CMK (cell line): ENCODE measurements around the gene LINGO1.

Experiments
- DNase-seq: peaks from one replicate; pipeline ENCODE4 v3.0.0-alpha.2; 2010; ENCODE audit warnings: low read depth

LINGO1 gene, protein sequence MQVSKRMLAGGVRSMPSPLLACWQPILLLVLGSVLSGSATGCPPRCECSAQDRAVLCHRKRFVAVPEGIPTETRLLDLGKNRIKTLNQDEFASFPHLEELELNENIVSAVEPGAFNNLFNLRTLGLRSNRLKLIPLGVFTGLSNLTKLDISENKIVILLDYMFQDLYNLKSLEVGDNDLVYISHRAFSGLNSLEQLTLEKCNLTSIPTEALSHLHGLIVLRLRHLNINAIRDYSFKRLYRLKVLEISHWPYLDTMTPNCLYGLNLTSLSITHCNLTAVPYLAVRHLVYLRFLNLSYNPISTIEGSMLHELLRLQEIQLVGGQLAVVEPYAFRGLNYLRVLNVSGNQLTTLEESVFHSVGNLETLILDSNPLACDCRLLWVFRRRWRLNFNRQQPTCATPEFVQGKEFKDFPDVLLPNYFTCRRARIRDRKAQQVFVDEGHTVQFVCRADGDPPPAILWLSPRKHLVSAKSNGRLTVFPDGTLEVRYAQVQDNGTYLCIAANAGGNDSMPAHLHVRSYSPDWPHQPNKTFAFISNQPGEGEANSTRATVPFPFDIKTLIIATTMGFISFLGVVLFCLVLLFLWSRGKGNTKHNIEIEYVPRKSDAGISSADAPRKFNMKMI

GRCh38 chr15:77632534-77633133 lies at the start of gene LINGO1:
TSS of gene LINGO1 (minus strand) at chr15:77632912. CDS start at chr15:77632315, 597 bp downstream.
- DNase-seq: peak; percentile 51

DNA sequence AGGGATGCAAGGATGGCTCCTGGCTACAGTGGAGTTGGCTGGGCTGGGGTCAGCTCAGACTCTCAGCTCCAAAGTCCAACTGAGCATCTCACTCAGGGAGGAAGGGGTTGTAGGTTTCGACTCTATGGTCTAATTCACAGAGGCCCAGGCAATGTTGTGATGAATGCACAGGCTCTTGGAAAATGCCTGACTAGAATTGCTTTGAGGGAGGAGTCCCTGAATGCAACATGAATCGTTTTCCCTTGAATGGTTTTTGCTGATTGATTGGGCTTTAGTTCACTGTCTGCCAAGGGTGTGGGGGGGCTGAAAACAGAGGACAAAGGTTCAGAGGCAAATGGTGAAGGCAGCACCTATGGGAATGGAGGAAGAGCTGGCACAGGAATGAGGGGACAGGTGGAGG lies 48.6 kb upstream of the LINGO1 start:
- no peak for DNase-seq

DNA sequence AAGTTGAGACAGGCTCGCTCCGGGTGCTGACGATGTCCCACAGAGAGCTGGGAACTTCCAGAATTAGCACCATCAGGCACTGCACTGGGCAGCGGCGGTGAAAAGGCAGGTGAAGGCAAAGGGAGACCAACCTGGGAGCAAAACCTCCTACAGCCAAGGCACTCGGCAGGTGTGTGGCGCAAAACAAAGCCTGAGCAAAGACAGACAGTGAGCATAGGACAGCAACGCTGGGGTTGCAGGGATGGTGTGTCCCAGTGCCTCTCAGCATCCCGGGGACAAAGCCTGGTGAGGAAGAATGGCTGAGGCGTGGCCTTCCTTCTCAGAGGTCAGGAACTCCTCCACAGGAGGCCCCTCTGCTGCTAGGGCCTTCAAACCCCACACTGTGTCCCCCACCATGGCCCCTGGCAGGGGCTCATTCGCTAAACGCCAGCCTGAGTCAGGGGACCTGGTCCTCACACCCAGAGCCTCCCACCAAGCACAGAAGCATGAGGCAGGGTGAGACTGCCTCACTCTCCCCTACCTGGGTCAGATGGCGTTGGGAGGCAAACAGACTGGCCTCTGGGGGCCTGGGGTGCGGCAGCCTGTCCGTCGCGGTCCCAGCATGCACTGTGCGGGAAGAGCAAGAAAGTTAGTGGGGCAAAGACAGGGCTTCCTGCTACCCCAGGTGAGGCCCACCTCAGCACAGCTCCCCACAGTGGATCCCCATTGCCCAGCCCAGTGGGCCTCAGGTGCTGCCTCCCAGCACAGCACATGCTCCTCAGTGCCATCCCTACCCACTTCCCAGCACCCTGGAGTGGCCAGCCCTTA lies 44.1 kb upstream of the LINGO1 start:
- DNase-seq: no peak

DNA sequence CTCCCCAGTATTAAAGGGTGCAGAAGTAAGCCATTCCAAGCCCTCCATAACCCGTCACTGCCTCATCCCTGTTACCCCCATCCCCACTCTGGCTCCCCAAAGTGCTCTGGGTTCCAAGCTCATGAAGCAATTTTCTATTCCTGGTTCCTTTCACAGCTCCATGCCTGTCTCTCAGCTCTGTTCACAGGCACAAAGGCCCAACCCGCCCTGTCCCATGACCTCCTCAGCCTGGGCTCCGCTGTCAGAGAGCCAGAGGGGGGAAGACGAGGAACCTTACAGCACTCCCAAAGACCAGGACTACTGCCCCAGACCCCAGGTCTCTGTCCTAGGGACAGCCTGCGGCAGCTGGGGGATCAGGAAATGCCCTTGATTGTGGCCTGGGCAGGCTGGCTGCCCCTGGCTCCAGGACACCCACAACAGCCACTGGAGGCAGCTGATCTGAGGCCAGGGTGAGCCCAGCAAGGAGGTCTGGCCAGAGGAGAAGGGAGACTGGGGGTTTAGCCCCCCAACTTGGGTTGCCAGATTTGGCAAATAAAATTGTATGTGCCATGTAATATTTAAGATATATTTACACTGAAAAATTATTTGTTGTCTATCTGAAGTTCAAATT lies 43.2 kb upstream of the LINGO1 start:
- DNase-seq: no peak

DNA sequence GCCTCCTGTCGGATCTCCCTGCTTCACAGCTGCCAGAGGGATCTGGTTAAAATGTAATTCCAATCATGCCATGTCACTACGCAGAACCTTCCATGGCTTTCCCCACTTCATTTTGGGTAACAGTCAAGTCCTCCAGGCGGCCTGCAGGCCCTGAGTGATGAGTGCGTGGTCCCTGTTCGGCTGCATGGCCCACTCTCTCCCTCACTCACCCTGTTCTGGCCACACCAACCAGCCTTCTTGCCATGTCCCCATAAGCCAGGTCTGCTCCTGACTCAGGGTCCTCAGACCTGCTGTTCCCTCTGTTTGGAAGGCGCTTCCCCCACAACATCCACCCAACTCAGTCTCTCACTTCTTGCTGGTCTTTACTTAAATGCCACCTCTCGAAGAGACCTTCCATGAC lies 41.6 kb upstream of the LINGO1 start:
- DNase-seq: no peak

DNA sequence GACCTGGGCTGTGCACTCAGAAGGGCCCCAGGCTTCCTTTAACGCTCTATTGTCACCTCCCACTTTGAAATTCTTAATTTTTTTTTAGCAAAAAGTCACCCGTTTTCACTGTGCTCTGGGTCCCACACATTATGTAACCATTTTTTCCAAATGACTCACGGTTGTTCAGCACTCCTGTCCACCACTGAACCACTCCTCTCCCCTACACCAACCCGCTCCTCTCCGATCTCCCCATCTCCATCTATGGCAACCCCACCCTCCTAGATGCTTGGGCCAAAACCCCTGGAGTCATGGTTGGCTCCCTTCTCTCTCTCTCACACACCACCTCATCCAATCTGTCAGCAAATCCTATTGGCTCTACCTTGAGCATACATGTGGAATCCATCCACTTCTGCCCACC lies 41.2 kb upstream of the LINGO1 start:
- no peak for DNase-seq

DNA sequence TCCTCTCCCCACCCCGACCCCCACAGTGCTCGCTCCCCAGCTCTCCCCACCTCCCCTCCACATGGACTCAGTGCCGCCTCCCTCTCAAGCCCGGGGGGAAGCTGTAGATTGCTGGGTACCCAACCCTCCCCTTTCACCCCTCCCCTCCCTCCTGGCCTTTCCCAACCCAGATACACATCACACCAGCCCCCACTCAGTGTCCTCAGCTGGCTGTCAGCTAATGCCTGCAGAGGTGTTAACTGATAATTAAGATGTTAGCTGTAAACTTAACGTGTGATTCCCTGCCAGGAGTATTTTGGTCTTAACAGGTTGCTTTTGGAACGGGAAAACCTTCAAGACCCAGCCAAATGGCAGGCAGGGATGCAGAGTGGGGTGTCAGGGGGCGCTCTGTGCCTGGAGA lies 39.4 kb upstream of the LINGO1 start:
- no peak for DNase-seq

GRCh38 chr15:77671362-77672056 lies 38.8 kb upstream of the LINGO1 start:
- DNase-seq: no peak

GRCh38 chr15:77670558-77671361 lies 38.0 kb upstream of the LINGO1 start:
- DNase-seq: no peak

DNA sequence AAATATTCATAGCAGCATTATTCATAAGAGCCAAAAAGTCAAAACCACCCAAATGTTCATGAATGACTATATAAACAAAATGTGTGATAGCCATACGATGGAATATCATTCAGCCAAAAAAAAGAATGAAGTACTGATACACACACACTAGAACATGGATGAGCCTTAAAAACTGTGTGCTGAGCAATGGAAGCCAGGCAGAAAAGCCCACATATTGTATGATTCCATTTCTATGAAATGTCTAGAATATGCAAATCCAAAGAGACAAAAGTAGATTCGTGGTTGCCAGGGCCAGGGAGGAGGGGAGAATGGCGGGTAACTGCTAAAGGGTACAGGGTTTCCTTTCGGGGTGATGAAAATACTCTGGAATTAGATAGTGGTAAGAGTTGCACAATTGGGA lies 37.2 kb upstream of the LINGO1 start:
- no peak for DNase-seq

- no peak for DNase-seq
Measured at GRCh38 chr15:77667338-77668234, 34.9 kb upstream of the LINGO1 start.

- DNase-seq: no peak
Measured at GRCh38 chr15:77666296-77666660, 33.6 kb upstream of the LINGO1 start.

GRCh38 chr15:77665530-77666295 lies 33.0 kb upstream of the LINGO1 start:
- no peak for DNase-seq

DNA sequence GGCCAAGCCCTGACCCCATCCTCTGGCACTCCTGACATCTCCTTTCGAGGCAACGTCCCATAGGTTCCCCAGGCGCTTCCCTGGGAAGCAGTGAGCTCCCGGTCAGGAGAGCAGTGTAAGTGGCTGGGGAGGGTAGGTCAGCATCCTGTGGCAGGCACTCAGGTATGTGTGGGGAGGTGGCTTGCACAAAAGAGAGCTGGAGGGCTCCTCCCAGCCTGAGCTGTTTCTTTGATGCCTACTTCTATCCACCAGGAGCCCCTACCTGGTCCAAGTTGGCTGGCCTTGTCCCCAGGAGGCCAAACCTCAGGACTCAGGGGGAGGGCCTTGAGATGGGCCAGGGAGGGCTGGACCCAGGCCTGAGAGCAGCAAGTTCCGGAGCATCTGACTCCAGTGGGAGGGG lies 31.7 kb upstream of the LINGO1 start:
- no peak for DNase-seq

DNA sequence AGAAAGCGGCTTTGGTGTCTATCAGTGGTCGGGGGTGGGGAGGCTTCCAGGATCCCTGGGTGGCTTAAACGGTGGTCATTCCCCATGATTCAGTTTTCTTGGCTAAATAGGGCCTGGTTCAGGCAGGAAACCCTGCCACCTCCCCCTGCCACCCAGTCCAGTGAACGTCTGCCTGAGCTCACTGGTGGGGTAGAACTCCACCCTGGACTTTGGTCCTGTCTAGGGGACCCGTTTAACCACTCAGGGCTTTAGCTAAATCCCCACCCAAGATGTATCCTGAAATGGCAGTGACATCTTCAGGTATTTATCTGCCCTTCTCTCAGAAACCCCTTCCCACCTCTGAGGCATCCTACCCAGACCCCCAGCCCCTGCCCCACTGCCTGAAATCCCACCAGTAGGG lies 30.5 kb upstream of the LINGO1 start:
- DNase-seq: no peak

DNA sequence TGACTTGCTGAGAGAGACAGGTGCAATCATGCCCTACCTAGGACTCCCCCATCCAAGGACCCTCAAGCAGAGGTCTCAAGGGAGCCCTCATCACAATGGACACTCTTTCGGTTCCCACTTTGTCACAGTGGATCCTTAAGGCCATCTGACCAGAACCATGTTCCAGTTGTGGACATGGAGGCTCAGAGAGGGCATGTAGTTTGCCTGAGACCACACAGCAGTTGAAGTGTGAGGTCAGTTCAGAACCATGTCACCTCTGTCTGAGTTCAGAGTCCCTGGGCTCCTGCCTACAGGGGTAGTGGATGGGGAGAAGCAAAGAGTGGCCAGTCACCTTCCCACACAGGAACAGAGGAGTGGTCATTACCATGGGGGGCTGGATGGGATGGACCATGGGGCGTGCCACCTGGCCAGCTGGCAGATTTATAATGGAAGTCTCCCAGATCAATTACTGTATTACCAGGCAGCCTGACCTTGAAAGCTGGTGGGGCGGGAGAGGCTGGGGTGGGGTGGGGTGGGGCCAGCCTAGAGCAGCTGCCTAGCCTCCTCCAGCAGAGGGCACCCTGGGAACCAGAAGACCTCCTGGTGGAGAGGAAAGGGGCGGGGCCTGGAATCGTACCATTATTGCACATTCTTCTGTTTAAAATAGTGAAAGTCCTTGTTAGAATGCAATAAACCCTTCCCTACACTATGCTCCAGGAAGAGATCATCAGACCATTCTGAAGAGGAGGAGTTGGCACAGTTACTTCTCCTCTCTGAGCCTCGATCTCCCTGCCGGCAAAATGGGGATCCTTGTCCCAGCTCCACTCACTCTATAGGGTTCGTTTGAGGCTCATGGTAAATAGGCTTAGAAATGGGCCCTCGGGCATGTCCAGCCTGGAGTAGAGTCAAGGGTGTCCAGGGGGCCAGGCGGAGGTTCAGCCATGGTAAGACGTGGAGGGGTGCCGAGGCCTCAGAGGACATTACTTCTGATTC lies 26.9 kb upstream of the LINGO1 start:
- peak; percentile 42 for DNase-seq

- DNase-seq: no peak
Measured at GRCh38 chr15:77658304-77658703, 25.6 kb upstream of the LINGO1 start.
